Colonic mucosa (tissue), 4 donors: Measurements from ENCODE around the gene OSBP2. TPM values are rescaled to one million over a fixed set of nuclear protein-coding genes. Genes with fewer than 3 reads are reported as not detected.
A peak's percentile ranks its signal among the peaks of the same experiment; 100 is the strongest.
"Not testable (repeated sequence)": the region's sequence is repeated elsewhere in the genome, so short reads cannot be mapped to it uniquely, and the experiment has no call there.

Source experiments
- DNase-seq: peaks from one replicate; pipeline ENCODE4 v3.0.0-alpha.2; 2020
- H3K27ac ChIP-seq: fragments of 200-600 bp; one replicate; pipeline ENCODE4 v1.8.0; 2021
- H3K27me3 ChIP-seq: fragments of 200-600 bp; one replicate; pipeline ENCODE4 v1.8.0; 2021
- H3K36me3 ChIP-seq: fragments of 200-600 bp; one replicate; pipeline ENCODE4 v1.8.0; 2021
- H3K4me1 ChIP-seq: fragments of 200-600 bp; one replicate; pipeline ENCODE4 v1.8.0; 2021; ENCODE audit warnings: mild to moderate bottlenecking
- H3K4me3 ChIP-seq: fragments of 200-600 bp; one replicate; pipeline ENCODE4 v1.8.0; 2021
- H3K9ac ChIP-seq, 2 donors: one replicate each; pipeline ENCODE4 v1.7.0; 2013; ENCODE audit warnings: control low read depth in 2 of 2, low read depth in 2 of 2, low read length in 2 of 2
- H3K9me3 ChIP-seq: fragments of 200-600 bp; one replicate; pipeline ENCODE4 v1.8.0; 2021
- CTCF ChIP-seq: fragments of 200-600 bp; IDR thresholded peaks from one replicate; pipeline ENCODE4 v1.8.0; 2022; ENCODE audit warnings: antibody characterized with exemption, mild to moderate bottlenecking
- intact Hi-C: fragments of 100-400 bp; cut with DNase I; formaldehyde crosslinking; loops from one replicate; pipeline ENCODE4 v1.14.1; 2022
- total RNA-seq, 2 donors: library from RNA; stranded (reverse); fragmentation: NEBNext Ultra II Directional in 1 of 2; extraction: Animal tissue kit (Norgen Biotek cat#: 25700) in 1 of 2; gene quantifications; one replicate each; pipeline ENCODE4 v1.2.1, GENCODE V29; 2021
- donor health status: healthy.
- donor health status: DM: no; HTN: no; CAD: no.
- donor health status: DM: no; HTN: no; CAD: no.

Gene OSBP2
- total RNA-seq, 2 donors from 2014 or later = 3.2 to 4.3 TPM

GRCh38 chr22:30675436-30675835 is 19.2 kb upstream of the OSBP2 start:
- H3K4me1 ChIP-seq = no peaks in the 10 kb centered on the region
- H3K27ac ChIP-seq = no peak overlapping the region
- no peak overlapping the region for H3K9ac ChIP-seq
- no peaks in the 10 kb centered on the region for H3K27me3 ChIP-seq
- H3K4me3 ChIP-seq = no peak overlapping the region
- intact Hi-C loops = no loop called here
- H3K9me3 ChIP-seq = no peaks in the 10 kb centered on the region
- H3K36me3 ChIP-seq = no peaks in the 10 kb centered on the region
- DNase-seq = no peak
- TF ChIP-seq CTCF = no peak

- H3K27ac ChIP-seq, DNase-seq, H3K9me3 ChIP-seq, H3K4me3 ChIP-seq, H3K9ac ChIP-seq, H3K27me3 ChIP-seq, H3K4me1 ChIP-seq, H3K36me3 ChIP-seq, intact Hi-C loops: not testable (repeated sequence)
Measured at GRCh38 chr22:30676565-30676964, 18.1 kb upstream of the OSBP2 start.

GRCh38 chr22:30679895-30680690 is 14.6 kb upstream of the OSBP2 start:
- H3K36me3 ChIP-seq, H3K9me3 ChIP-seq, H3K27me3 ChIP-seq, H3K4me3 ChIP-seq, H3K27ac ChIP-seq, intact Hi-C loops, H3K9ac ChIP-seq, H3K4me1 ChIP-seq: not testable (repeated sequence)
- peak; percentile 62 for DNase-seq

GRCh38 chr22:30680991-30681770 is 13.5 kb upstream of the OSBP2 start:
- no peak for TF ChIP-seq CTCF
- Histone ChIP-seq H3K4me1 (no peaks in the 10 kb centered on the region), H3K27me3 (no peaks in the 10 kb centered on the region), H3K9ac (no peak overlapping the region), H3K27ac (no peak overlapping the region), H3K4me3 (no peak overlapping the region), H3K9me3 (no peaks in the 10 kb centered on the region), H3K36me3 (no peaks in the 10 kb centered on the region)
- intact Hi-C loops = no loop called here
- no peak for DNase-seq

- TF ChIP-seq CTCF = no peak
- Histone ChIP-seq H3K36me3 (no peaks in the 10 kb centered on the region), H3K4me3 (no peak overlapping the region), H3K27me3 (no peaks in the 10 kb centered on the region), H3K9me3 (no peaks in the 10 kb centered on the region), H3K4me1 (no peaks in the 10 kb centered on the region), H3K9ac (no peak overlapping the region), H3K27ac (no peak overlapping the region)
- intact Hi-C loops = no loop called here
- DNase-seq = no peak
Measured at GRCh38 chr22:30681831-30682230, 12.8 kb upstream of the OSBP2 start.

GRCh38 chr22:30685178-30685577 is 9.5 kb upstream of the OSBP2 start:
- intact Hi-C loops = no loop called here
- Histone ChIP-seq H3K9ac (no peak overlapping the region), H3K4me3 (no peak overlapping the region), H3K4me1 (no peaks in the 10 kb centered on the region), H3K27ac (no peak overlapping the region), H3K9me3 (no peaks in the 10 kb centered on the region), H3K27me3 (no peaks in the 10 kb centered on the region), H3K36me3 (no peaks in the 10 kb centered on the region)
- peak; percentile 56 for DNase-seq
- TF ChIP-seq CTCF = no peak
